ENCODE measurements around the gene TNIP2. TPM values are rescaled to one million over a fixed set of nuclear protein-coding genes. Genes with fewer than 3 reads are reported as not detected.

TNIP2 gene
- total RNA-seq, 1 experiment from 2014 or later, result 35.8 TPM

- Mint-ChIP-seq H3K36me3 (ENCODE audit: insufficient read depth, unreplicated experiment) (peaks cover 56% of the 10 kb centered on the region), H3K4me3 (ENCODE audit: unreplicated experiment) (no peak overlapping the region), H3K27me3 (ENCODE audit: insufficient read depth, unreplicated experiment) (no peaks in the 10 kb centered on the region), H3K4me1 (ENCODE audit: low read depth, unreplicated experiment) (peaks cover 7% of the 10 kb centered on the region), H3K27ac (ENCODE audit: unreplicated experiment) (no peak overlapping the region), H3K9me3 (ENCODE audit: unreplicated experiment) (no peaks in the 10 kb centered on the region)
- intact Hi-C loops (cut with micrococcal nuclease; ENCODE audit: unreplicated experiment), result no loop called here
- ChIA-PET CTCF (interaction anchor here (0.6 kb wide), 1 partner anchor 21 kb away, joined by 3 read pairs; no protein-coding TSS in a partner anchor), POLR2A (no interaction called here)
- DNase-seq, result peak in 1 of 2 experiments; percentile 25
- TF ChIP-seq CTCF (IDR thresholded peaks at IDR 0.05; ENCODE audit: insufficient read depth in 1 of 2, low read depth in 1 of 2, low read length in 1 of 2, severe bottlenecking in 1 of 2, unreplicated experiment in 1 of 2), result peak in 1 of 2 experiments; percentile 38
- BruUV-seq (replicated peaks), result no TSS peak
- no peaks in the 10 kb centered on the region for H3K9me3 ChIP-seq
- no peaks in the 10 kb centered on the region for H3K36me3 ChIP-seq (ENCODE audit: control insufficient read depth, insufficient read depth, low read length)
- H3K4me3 ChIP-seq (ENCODE audit: low read depth, low read length), result no peak overlapping the region
- no peaks in the 10 kb centered on the region for H3K4me1 ChIP-seq
- no peaks in the 10 kb centered on the region for H3K27me3 ChIP-seq (replicated peaks; ENCODE audit: control insufficient read depth, insufficient read depth, low read length)
Measured at GRCh38 chr4:2712261-2712842, 43.8 kb downstream of the TNIP2 start.

GRCh38 chr4:2702770-2703169, 53.4 kb downstream of the TNIP2 start:
- H3K9me3 ChIP-seq, result no peaks in the 10 kb centered on the region
- no peak for DNase-seq
- peaks cover 2% of the 10 kb centered on the region for H3K36me3 ChIP-seq (ENCODE audit: control insufficient read depth, insufficient read depth, low read length)
- intact Hi-C loops (cut with micrococcal nuclease; ENCODE audit: unreplicated experiment), result no loop called here
- no peak for TF ChIP-seq CTCF (IDR thresholded peaks at IDR 0.05; ENCODE audit: insufficient read depth in 1 of 2, low read depth in 1 of 2, low read length in 1 of 2, severe bottlenecking in 1 of 2, unreplicated experiment in 1 of 2)
- Mint-ChIP-seq H3K27me3 (ENCODE audit: insufficient read depth, unreplicated experiment) (no peaks in the 10 kb centered on the region), H3K36me3 (ENCODE audit: insufficient read depth, unreplicated experiment) (peaks cover 75% of the 10 kb centered on the region), H3K27ac (ENCODE audit: unreplicated experiment) (no peak overlapping the region), H3K4me1 (ENCODE audit: low read depth, unreplicated experiment) (no peaks in the 10 kb centered on the region), H3K9me3 (ENCODE audit: unreplicated experiment) (no peaks in the 10 kb centered on the region), H3K4me3 (ENCODE audit: unreplicated experiment) (no peak overlapping the region)
- no peaks in the 10 kb centered on the region for H3K27me3 ChIP-seq (replicated peaks; ENCODE audit: control insufficient read depth, insufficient read depth, low read length)
- no peak overlapping the region for H3K4me3 ChIP-seq (ENCODE audit: low read depth, low read length)
- no TSS peak for BruUV-seq (replicated peaks)
- CTCF ChIA-PET, result no interaction called here
- H3K4me1 ChIP-seq, result no peaks in the 10 kb centered on the region
- POLR2A ChIA-PET, result no interaction called here

- no peak for DNase-seq
- H3K36me3 ChIP-seq (ENCODE audit: control insufficient read depth, insufficient read depth, low read length), result peaks cover 3% of the 10 kb centered on the region
- H3K27me3 ChIP-seq (replicated peaks; ENCODE audit: control insufficient read depth, insufficient read depth, low read length), result no peaks in the 10 kb centered on the region
- no TSS peak for BruUV-seq (replicated peaks)
- no peaks in the 10 kb centered on the region for H3K27me3 Mint-ChIP-seq (ENCODE audit: insufficient read depth, unreplicated experiment)
- no peak overlapping the region for H3K4me3 ChIP-seq (ENCODE audit: low read depth, low read length)
- intact Hi-C loops (cut with micrococcal nuclease; ENCODE audit: unreplicated experiment), result no loop called here
- H3K36me3 Mint-ChIP-seq (ENCODE audit: insufficient read depth, unreplicated experiment), result peaks cover 77% of the 10 kb centered on the region
- CTCF ChIA-PET, result no interaction called here
- H3K9me3 ChIP-seq, result no peaks in the 10 kb centered on the region
- POLR2A ChIA-PET, result no interaction called here
- no peaks in the 10 kb centered on the region for H3K4me1 ChIP-seq
- TF ChIP-seq CTCF (IDR thresholded peaks at IDR 0.05; ENCODE audit: insufficient read depth in 1 of 2, low read depth in 1 of 2, low read length in 1 of 2, severe bottlenecking in 1 of 2, unreplicated experiment in 1 of 2), result no peak
- H3K9me3 Mint-ChIP-seq (ENCODE audit: unreplicated experiment), result no peaks in the 10 kb centered on the region
- H3K4me1 Mint-ChIP-seq (ENCODE audit: low read depth, unreplicated experiment), result no peaks in the 10 kb centered on the region
- H3K4me3 Mint-ChIP-seq (ENCODE audit: unreplicated experiment), result no peak overlapping the region
- no peak overlapping the region for H3K27ac Mint-ChIP-seq (ENCODE audit: unreplicated experiment)
Measured at GRCh38 chr4:2702361-2702760, 53.8 kb downstream of the TNIP2 start.
